GM18868 (cell line): ENCODE measurements around the gene SH3RF3.
A peak's percentile ranks its signal among the peaks of the same experiment; 100 is the strongest.

Experiments used
- ATAC-seq: cut with Tn5 transposase; IDR thresholded peaks from one replicate; pipeline ENCODE4 v1.9.1; 2021; ENCODE audit warnings: mild to moderate bottlenecking, moderate library complexity; ENCODE audit not compliant: unreplicated experiment

Gene SH3RF3

GRCh38 chr2:109231996-109232705 is 103.1 kb downstream of the SH3RF3 start:
- no peak for ATAC-seq

GRCh38 chr2:109232909-109233308 is 103.9 kb downstream of the SH3RF3 start:
- no peak for ATAC-seq

GRCh38 chr2:109233643-109234042 is 104.6 kb downstream of the SH3RF3 start:
- ATAC-seq, result no peak

DNA sequence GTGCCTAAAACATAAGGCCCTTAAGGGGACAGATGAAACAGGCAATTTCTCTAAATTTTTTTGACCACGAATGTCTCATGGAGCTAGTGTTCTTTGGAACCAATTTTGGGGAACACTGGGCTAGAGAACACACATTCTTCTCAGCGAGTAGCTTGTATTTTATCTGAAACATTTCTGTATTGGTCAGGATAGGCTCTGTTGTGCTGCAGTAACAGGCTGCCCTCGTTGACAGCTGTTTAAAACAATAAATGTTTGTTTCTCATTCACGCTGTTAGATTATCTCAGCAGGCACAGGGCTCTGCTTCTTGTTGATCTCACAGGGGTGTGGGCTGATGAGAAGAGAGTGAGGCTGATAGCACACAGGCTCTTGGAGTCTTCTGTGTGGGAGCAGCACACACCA is 105.3 kb downstream of the SH3RF3 start:
- ATAC-seq, result no peak

- no peak for ATAC-seq
These were observed 107.1 kb downstream of the SH3RF3 start for GRCh38 chr2:109236147-109236546.

DNA sequence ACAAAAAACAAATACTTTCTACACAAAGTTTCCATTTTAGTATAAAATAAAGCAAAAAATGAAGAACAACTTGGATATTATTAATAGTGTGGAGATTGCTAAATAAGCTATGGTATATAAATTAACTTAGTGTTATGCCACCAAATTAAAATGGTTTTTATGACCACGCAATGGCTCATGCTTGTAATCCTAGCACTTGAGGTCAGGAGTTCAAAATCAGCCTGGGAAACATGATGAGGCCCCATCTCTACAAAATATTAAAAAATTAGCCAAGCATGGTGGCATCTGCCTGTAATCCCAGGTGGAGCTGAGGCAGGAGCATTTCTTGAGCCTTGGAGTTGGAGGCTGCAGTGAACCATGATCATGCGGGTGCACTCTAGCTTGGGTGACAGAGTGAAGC is 108.8 kb downstream of the SH3RF3 start:
- no peak for ATAC-seq

GRCh38 chr2:109238580-109238979 is 109.6 kb downstream of the SH3RF3 start:
- peak; percentile 87 for ATAC-seq

DNA sequence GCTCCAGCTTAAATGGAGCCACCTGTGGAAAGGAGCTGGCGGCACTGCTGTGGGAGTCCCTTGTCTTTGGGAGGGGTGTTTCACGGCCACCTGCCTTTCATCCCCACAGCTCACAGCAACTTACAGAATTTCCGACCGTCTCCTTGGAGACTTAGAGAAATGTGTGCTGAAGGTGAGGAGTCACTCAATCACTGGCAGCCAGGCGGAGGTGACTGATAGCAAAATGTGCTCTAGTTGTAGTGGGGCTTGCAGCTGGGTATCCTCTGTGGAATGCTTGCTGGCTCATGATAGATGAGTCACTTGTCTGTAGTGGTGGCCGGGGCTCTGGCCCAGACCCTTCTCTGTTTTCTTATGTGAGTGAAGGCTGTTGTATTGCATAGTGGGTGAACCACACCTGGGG is 110.7 kb downstream of the SH3RF3 start:
- no peak for ATAC-seq

GRCh38 chr2:109242210-109242653 is 113.2 kb downstream of the SH3RF3 start:
- no peak for ATAC-seq

DNA sequence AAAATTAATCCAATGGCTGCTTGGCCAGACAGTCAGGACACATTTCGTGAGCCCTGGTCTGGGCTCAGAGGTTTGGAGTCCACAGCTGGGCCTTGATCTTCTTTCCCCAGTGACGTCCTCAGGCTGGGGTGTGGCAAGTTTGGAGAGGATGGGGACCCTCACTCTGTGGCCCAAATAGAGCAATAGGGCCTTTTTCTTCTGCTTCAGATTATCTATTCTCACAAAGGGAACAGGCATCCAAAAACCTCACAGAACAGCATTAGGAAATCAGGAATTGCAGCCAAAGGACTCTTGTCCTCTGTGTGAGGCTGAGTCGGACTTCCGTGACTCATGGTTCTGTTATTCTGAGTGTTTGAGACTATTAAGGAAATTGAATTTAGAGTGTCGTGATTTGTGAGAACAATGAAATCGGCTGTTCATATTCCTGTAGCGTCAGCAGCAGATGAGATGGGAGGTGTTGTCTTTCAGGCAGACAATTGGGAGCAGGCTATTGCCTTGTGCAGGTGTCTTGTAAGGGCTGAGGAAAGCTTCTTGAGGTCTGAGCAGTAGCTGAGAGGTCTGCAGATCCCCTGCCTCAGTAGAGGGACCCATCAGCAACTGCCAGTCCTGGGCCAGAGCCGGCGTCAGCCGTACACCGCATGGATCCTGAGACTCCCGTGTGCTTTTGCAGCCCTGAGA is 113.8 kb downstream of the SH3RF3 start:
- ATAC-seq, result no peak

- ATAC-seq, result no peak
These were observed 114.7 kb downstream of the SH3RF3 start for GRCh38 chr2:109243526-109244303.

DNA sequence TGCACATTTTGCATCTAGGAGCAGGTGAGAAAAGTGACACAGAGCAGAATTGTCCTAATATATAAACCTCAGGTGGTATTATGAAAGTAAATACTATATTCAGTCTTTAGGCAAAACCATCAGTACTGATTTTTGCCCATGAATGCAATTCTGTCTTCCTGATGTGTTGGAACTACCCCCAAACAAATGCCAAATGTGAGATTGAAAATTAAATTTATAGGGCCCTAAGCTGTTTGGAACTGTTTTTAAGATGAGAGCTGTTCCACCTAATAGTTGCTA is 115.2 kb downstream of the SH3RF3 start:
- ATAC-seq, result no peak

- no peak for ATAC-seq
These were observed 115.9 kb downstream of the SH3RF3 start for GRCh38 chr2:109244750-109245382.

DNA sequence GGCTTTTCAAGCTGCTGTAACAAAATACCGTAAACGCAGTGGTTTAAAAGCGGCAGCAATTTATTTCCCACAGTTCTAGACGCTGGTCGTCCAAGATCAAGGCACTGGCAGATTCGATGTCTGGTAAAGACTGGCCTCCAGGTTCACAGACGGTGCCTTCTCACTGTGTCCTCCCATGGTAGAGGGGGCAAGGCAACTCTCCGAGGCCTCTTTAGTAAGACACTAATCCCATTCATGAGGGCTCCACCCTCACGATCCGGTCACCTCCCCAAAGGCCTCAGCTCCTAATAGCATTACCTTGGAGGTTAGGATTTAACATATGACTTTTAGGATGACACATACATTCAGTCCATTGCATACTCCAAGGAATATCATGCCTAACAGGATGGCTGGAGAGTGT is 117.2 kb downstream of the SH3RF3 start:
- no peak for ATAC-seq

GRCh38 chr2:109246616-109247015 is 117.6 kb downstream of the SH3RF3 start:
- ATAC-seq, result no peak

- no peak for ATAC-seq
These were observed 118.3 kb downstream of the SH3RF3 start for GRCh38 chr2:109247340-109247739.

- no peak for ATAC-seq
These were observed 118.8 kb downstream of the SH3RF3 start for GRCh38 chr2:109247812-109248211.

- no peak for ATAC-seq
These were observed 119.6 kb downstream of the SH3RF3 start for GRCh38 chr2:109248590-109248989.

- ATAC-seq, result no peak
These were observed 124.2 kb downstream of the SH3RF3 start for GRCh38 chr2:109253217-109253616.

GRCh38 chr2:109254174-109254904 is 125.3 kb downstream of the SH3RF3 start:
- peak; percentile 86 for ATAC-seq

- no peak for ATAC-seq
These were observed 126.6 kb downstream of the SH3RF3 start for GRCh38 chr2:109255654-109256053.
